H9 (cell line): ENCODE measurements around the gene SOCS3. TPM values are rescaled to one million over a fixed set of nuclear protein-coding genes. Genes with fewer than 3 reads are reported as not detected.

ENCODE experiments used
- DNase-seq: peaks from one replicate; pipeline ENCODE4 v3.0.0-alpha.2; 2017
- H2AFZ ChIP-seq: one replicate; pipeline ENCODE4 v1.6.1; 2013; ENCODE audit warnings: mild to moderate bottlenecking, low read length, control low read depth, moderate library complexity
- H2AK5ac ChIP-seq: 2 replicates; pipeline ENCODE4 v1.6.1; 2013; ENCODE audit warnings: low read length, control low read depth, mixed read lengths; ENCODE audit not compliant: insufficient read length
- H2BK120ac ChIP-seq: one replicate; pipeline ENCODE4 v1.6.1; 2013; ENCODE audit warnings: low read depth, mild to moderate bottlenecking, low read length, control low read depth, inconsistent platforms; ENCODE audit not compliant: poor library complexity, severe bottlenecking
- H2BK12ac ChIP-seq: 2 replicates; pipeline ENCODE4 v1.6.1; 2013; ENCODE audit warnings: low read length, control low read depth, mixed read lengths, low read depth; ENCODE audit not compliant: insufficient read length
- H2BK15ac ChIP-seq: 2 replicates; pipeline ENCODE4 v1.6.1; 2013; ENCODE audit warnings: low read depth, low read length, control low read depth
- H2BK20ac ChIP-seq: one replicate; pipeline ENCODE4 v1.6.1; 2013; ENCODE audit warnings: low read depth, mild to moderate bottlenecking, low read length, control low read depth, inconsistent platforms; ENCODE audit not compliant: poor library complexity, severe bottlenecking
- H2BK5ac ChIP-seq: 2 replicates; pipeline ENCODE4 v1.6.1; 2013; ENCODE audit warnings: low read length, control low read depth, mixed read lengths; ENCODE audit not compliant: insufficient read length
- H3K14ac ChIP-seq: 2 replicates; pipeline ENCODE4 v1.6.1; 2013; ENCODE audit warnings: low read length, control low read depth; ENCODE audit not compliant: insufficient read depth
- H3K18ac ChIP-seq: 2 replicates; pipeline ENCODE4 v1.6.1; 2013; ENCODE audit warnings: low read depth, mild to moderate bottlenecking, mixed read lengths, low read length, control low read depth; ENCODE audit not compliant: insufficient read length
- H3K23ac ChIP-seq: 2 replicates; pipeline ENCODE4 v1.6.1; 2013; ENCODE audit warnings: low read length, control low read depth, mixed read lengths, low read depth; ENCODE audit not compliant: insufficient read length
- H3K23me2 ChIP-seq: 2 replicates; pipeline ENCODE4 v1.6.1; 2013; ENCODE audit warnings: low read depth, mild to moderate bottlenecking, mixed read lengths, low read length, control low read depth; ENCODE audit not compliant: insufficient read length, poor library complexity, severe bottlenecking
- H3K27ac ChIP-seq: 2 replicates; pipeline ENCODE4 v1.5.1; 2013; ENCODE audit warnings: low read length, control low read depth, mixed read lengths, low read depth; ENCODE audit not compliant: insufficient read length
- H3K27me3 ChIP-seq: 2 replicates; pipeline ENCODE4 v1.6.1; 2013; ENCODE audit warnings: low read length, control low read depth, inconsistent platforms; ENCODE audit not compliant: insufficient read depth
- H3K4ac ChIP-seq: 2 replicates; pipeline ENCODE4 v1.6.1; 2013; ENCODE audit warnings: low read depth, mild to moderate bottlenecking, control low read depth, inconsistent platforms, low read length, moderate library complexity
- H3K4me1 ChIP-seq: 2 replicates; pipeline ENCODE4 v1.6.1; 2013; ENCODE audit warnings: low read length, control low read depth, inconsistent platforms; ENCODE audit not compliant: insufficient read depth
- H3K4me2 ChIP-seq: 2 replicates; pipeline ENCODE4 v1.6.1; 2013; ENCODE audit warnings: low read length, control low read depth, mixed read lengths; ENCODE audit not compliant: insufficient read length, insufficient read depth
- H3K56ac ChIP-seq: 2 replicates; pipeline ENCODE4 v1.6.1; 2013; ENCODE audit warnings: low read depth, mild to moderate bottlenecking, mixed read lengths, low read length, control low read depth; ENCODE audit not compliant: insufficient read length
- H3K79me1 ChIP-seq: 2 replicates; pipeline ENCODE4 v1.6.1; 2013; ENCODE audit warnings: low read depth, mild to moderate bottlenecking, moderate library complexity, low read length, control low read depth, inconsistent platforms; ENCODE audit not compliant: insufficient read depth, poor library complexity, severe bottlenecking
- H3K79me2 ChIP-seq: 2 replicates; pipeline ENCODE4 v1.6.1; 2013; ENCODE audit warnings: low read length, control low read depth, inconsistent platforms; ENCODE audit not compliant: insufficient read depth
- H3K9ac ChIP-seq: 2 replicates; pipeline ENCODE4 v1.6.1; 2013; ENCODE audit warnings: low read length, control low read depth, mixed read lengths; ENCODE audit not compliant: insufficient read length; ENCODE audit errors: extremely low read depth
- H3K9me3 ChIP-seq: one replicate; pipeline ENCODE4 v1.6.1; 2013; ENCODE audit warnings: low read depth, low read length, inconsistent platforms; ENCODE audit not compliant: control insufficient read depth
- H3T11ph ChIP-seq: one replicate; pipeline ENCODE4 v1.6.1; 2013; ENCODE audit warnings: mild to moderate bottlenecking, low read length, control low read depth, inconsistent platforms
- H4K20me1 ChIP-seq: one replicate; pipeline ENCODE4 v1.6.1; 2013; ENCODE audit not compliant: control insufficient read depth, insufficient read length, insufficient read depth
- H4K5ac ChIP-seq: 2 replicates; pipeline ENCODE4 v1.6.1; 2013; ENCODE audit warnings: low read depth, mild to moderate bottlenecking, mixed read lengths, low read length, control low read depth; ENCODE audit not compliant: insufficient read length
- H4K8ac ChIP-seq: replicated peaks from 2 replicates; pipeline ENCODE4 v1.6.1; 2013; ENCODE audit warnings: low read length, control low read depth, mixed read lengths, low read depth; ENCODE audit not compliant: insufficient read length
- H4K91ac ChIP-seq: 2 replicates; pipeline ENCODE4 v1.6.1; 2013; ENCODE audit warnings: low read depth, mild to moderate bottlenecking, moderate library complexity, mixed read lengths, low read length, control low read depth; ENCODE audit not compliant: insufficient read length
- H3K27ac Mint-ChIP-seq, 3 experiments: 2 replicates in 2 of 3; 3 replicates in 1 of 3; pipeline ENCODE4 v1.8.0; 2020 to 2021; ENCODE audit warnings: mixed read lengths in 3 of 3, mild to moderate bottlenecking in 1 of 3, moderate library complexity in 1 of 3
- H3K27me3 Mint-ChIP-seq: 2 replicates; pipeline ENCODE4 v1.8.0; 2021; ENCODE audit warnings: low read depth, mild to moderate bottlenecking, moderate library complexity, mixed read lengths
- H3K36me3 Mint-ChIP-seq, 3 experiments: 2 replicates in 2 of 3; 3 replicates in 1 of 3; pipeline ENCODE4 v1.8.0; 2020 to 2021; ENCODE audit warnings: low read depth in 3 of 3, mixed read lengths in 3 of 3; ENCODE audit not compliant: insufficient read depth in 1 of 3
- H3K4me1 Mint-ChIP-seq, 2 experiments: 2 replicates each; pipeline ENCODE4 v1.8.0; 2020; ENCODE audit warnings: mixed read lengths in 2 of 2
- H3K4me3 Mint-ChIP-seq, 2 experiments: 2 replicates in 1 of 2; 3 replicates in 1 of 2; pipeline ENCODE4 v1.8.0; 2020 to 2021; ENCODE audit warnings: mild to moderate bottlenecking in 2 of 2, mixed read lengths in 2 of 2, moderate library complexity in 1 of 2
- H3K9me3 Mint-ChIP-seq, 2 experiments: 2 replicates in 1 of 2; 3 replicates in 1 of 2; pipeline ENCODE4 v1.8.0; 2020; ENCODE audit warnings: mild to moderate bottlenecking in 2 of 2, mixed read lengths in 2 of 2, moderate library complexity in 1 of 2
- CTCF ChIP-seq: fragments of 200-600 bp; sonication (generic); conservative IDR thresholded peaks from 3 replicates; pipeline ENCODE4 v1.8.0; 2021; ENCODE audit warnings: antibody characterized with exemption, mild to moderate bottlenecking
- WGBS: extraction: QIAGEN DNeasy Blood & Tissue Kit; methylation state at CpG from one replicate; pipeline ENCODE4 v1.1.7; 2013; ENCODE audit warnings: missing lambda C conversion rate, low lambda C conversion rate, mixed read lengths; ENCODE audit not compliant: insufficient read length; ENCODE audit errors: extremely low coverage; 5-methylcytosine and 5-hydroxymethylcytosine counted together
- total RNA-seq: library from RNA; stranded (reverse); gene quantifications from 2 replicates; pipeline ENCODE4 v1.2.1, GENCODE V29; 2021

SOCS3 gene
- total RNA-seq, 1 experiment from 2014 or later = 9.5 TPM

GRCh38 chr17:78374631-78375274 lies 14.9 kb upstream of the SOCS3 start:
- Histone ChIP-seq H2BK120ac (no peak overlapping the region), H3K18ac (peak overlapping the region; percentile 15), H2AFZ (no peak overlapping the region), H3K23me2 (peaks cover 7% of the 10 kb centered on the region), H3K23ac (no peak overlapping the region), H3K56ac (no peak overlapping the region), H2BK12ac (peak overlapping the region; percentile 5), H4K8ac (no peak overlapping the region), H3K27me3 (no peaks in the 10 kb centered on the region), H2AK5ac (no peak overlapping the region), H3T11ph (no peak overlapping the region), H3K79me1 (no peaks in the 10 kb centered on the region), H4K5ac (no peak overlapping the region), H3K14ac (peak overlapping the region; percentile 9; the same call in 1 of the 2 replicates), H3K27ac (peak overlapping the region; percentile 59), H2BK20ac (no peak overlapping the region), H3K4me2 (peak overlapping the region; percentile 0), H4K91ac (no peak overlapping the region), H3K4me1 (peaks cover 2% of the 10 kb centered on the region; the same call in 1 of the 2 replicates), H4K20me1 (no peaks in the 10 kb centered on the region), H3K4ac (no peak overlapping the region), H2BK5ac (peak overlapping the region; percentile 1), H2BK15ac (no peak overlapping the region), H3K79me2 (peaks cover 10% of the 10 kb centered on the region; the same call in 1 of the 2 replicates), H3K9me3 (no peaks in the 10 kb centered on the region), H3K9ac (no peak overlapping the region)
- no peaks in the 10 kb centered on the region for H3K9me3 Mint-ChIP-seq
- no peaks in the 10 kb centered on the region for H3K27me3 Mint-ChIP-seq
- peak overlapping the region; percentile 42 to 45; a peak in 4 of 5 replicates for H3K4me3 Mint-ChIP-seq
- no peaks in the 10 kb centered on the region for H3K36me3 Mint-ChIP-seq
- no CpG with 5 or more reads among the region's 14 CpGs for WGBS
- TF ChIP-seq CTCF = no peak
- DNase-seq = peak; percentile 77
- peak overlapping the region; percentile 96 to 100 (median 99) for H3K27ac Mint-ChIP-seq
- peaks cover 58 to 61% of the 10 kb centered on the region in 2 experiments for H3K4me1 Mint-ChIP-seq
